Measurements from ENCODE around the gene LEUTX.
A peak's percentile ranks its signal among the peaks of the same experiment; 100 is the strongest.

Gene LEUTX

GRCh38 chr19:39830847-39831246, 52.2 kb downstream of the LEUTX start:
- no peak overlapping the region for H3K4me3 ChIP-seq (ENCODE audit: low read depth, low read length)
- TF ChIP-seq, protein P1, sequence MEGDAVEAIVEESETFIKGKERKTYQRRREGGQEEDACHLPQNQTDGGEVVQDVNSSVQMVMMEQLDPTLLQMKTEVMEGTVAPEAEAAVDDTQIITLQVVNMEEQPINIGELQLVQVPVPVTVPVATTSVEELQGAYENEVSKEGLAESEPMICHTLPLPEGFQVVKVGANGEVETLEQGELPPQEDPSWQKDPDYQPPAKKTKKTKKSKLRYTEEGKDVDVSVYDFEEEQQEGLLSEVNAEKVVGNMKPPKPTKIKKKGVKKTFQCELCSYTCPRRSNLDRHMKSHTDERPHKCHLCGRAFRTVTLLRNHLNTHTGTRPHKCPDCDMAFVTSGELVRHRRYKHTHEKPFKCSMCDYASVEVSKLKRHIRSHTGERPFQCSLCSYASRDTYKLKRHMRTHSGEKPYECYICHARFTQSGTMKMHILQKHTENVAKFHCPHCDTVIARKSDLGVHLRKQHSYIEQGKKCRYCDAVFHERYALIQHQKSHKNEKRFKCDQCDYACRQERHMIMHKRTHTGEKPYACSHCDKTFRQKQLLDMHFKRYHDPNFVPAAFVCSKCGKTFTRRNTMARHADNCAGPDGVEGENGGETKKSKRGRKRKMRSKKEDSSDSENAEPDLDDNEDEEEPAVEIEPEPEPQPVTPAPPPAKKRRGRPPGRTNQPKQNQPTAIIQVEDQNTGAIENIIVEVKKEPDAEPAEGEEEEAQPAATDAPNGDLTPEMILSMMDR (IDR thresholded peaks at IDR 0.05; ENCODE audit: control insufficient read depth, extremely low read depth, insufficient read depth): no peak
- no peak for DNase-seq (ENCODE audit: low read depth)

DNA sequence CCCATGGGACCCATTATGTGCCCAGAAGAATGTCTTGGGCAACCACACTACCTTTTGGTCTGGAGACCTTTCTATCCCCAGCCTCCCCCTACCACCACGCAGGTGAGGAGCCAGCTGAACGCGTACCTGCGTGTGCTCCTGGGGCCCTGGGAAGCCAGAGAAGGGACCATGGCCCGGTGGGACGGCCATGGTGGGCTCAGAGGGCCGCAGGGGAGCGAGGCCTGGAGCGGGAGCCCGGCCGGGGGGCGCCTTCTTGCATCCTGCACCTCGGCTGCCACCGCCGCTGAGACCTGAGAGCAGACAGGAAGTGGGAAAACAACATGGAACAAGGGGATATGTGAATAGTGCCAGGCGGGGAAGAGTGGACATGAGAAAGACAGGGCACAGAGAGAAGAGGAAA, 53.0 kb downstream of the LEUTX start:
- TF ChIP-seq, protein P1 (IDR thresholded peaks at IDR 0.05; ENCODE audit: control insufficient read depth, extremely low read depth, insufficient read depth): no peak
- no peak for DNase-seq (ENCODE audit: low read depth)
- H3K4me3 ChIP-seq (ENCODE audit: low read depth, low read length): no peak overlapping the region

DNA sequence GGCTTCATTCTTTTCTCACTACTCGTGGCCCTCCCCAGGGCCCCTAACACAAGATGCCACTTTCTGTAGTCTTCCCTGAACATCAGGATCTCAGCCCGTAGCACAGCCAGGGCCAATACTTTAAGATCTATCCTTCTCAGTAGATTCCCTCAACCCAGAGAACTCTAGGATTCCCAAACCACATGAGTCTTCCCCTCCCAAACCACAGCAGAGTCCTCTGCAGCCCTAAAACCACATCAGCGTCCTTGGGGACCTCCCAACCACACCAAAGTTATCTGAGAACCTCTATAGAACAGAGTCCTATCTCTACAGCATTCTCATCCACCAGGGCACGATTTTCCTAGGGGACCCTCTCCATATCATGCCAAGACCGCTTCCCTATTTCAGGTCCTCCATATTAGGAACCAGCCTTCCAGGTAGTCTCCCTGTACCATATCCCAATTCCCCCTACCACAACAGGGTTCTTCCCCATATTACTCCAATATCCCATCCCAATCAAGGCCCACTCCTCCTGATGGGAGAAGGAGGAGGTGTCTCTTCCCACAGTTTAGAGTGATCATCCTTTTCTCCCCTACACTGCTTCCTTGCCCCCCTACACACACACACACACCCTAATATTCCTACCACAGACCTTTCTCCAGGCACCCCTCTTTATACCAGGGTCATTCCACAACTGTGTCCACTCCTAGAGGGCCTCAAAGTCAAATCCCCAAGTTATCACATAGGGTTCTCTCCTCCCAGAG, 53.9 kb downstream of the LEUTX start:
- H3K4me3 ChIP-seq (ENCODE audit: low read depth, low read length): peak overlapping the region; percentile 95
- DNase-seq (ENCODE audit: low read depth): no peak

GRCh38 chr19:39833160-39833463, 54.5 kb downstream of the LEUTX start:
- TF ChIP-seq, protein P1 (IDR thresholded peaks at IDR 0.05; ENCODE audit: control insufficient read depth, extremely low read depth, insufficient read depth): no peak
- H3K4me3 ChIP-seq (ENCODE audit: low read depth, low read length): peak overlapping the region; percentile 95
- DNase-seq (ENCODE audit: low read depth): no peak

More for the DNA sequence above, 53.9 kb downstream of the LEUTX start:
- TF ChIP-seq, protein P1 (IDR thresholded peaks at IDR 0.05; ENCODE audit: control insufficient read depth, extremely low read depth, insufficient read depth): no peak

- TF ChIP-seq, protein P1 (IDR thresholded peaks at IDR 0.05; ENCODE audit: control insufficient read depth, extremely low read depth, insufficient read depth): no peak
- H3K4me3 ChIP-seq (ENCODE audit: low read depth, low read length): peak within 1 kb of the TSS; percentile 95
- peak; percentile 92 for DNase-seq (ENCODE audit: low read depth)
Observed at GRCh38 chr19:39833464-39834286, 55.0 kb downstream of the LEUTX start, which contains the start of gene DYRK1B. DYRK1B (minus strand) TSS chr19:39834162; CDS start chr19:39831867, 2,295 bp downstream.

DNA sequence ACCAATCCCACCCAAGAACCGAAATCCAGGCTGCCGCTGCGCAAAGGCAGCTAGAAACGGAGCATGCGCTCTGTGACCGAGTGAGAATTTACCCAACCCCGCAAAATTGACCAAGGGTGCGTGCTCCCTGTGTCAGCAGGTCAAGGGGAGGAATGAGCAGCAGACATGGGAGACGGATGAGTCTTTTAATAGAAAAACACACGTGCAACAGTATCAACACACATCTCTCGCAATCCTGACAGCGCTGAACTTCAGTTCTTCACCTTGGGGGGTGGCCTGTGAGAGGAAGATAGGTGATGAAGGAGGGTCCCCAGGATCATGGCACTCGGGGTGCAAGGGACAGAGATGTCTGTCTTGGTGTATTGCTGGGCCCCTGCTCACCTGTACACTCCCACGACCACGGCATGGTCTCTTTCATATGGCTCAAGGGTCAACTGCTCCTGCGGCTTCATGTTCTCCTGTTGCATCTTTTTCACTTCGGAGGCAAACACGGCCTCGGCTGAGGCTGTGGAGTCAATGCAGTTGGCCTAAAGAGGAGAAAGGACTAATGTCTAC, 55.7 kb downstream of the LEUTX start:
- TF ChIP-seq, protein P1 (IDR thresholded peaks at IDR 0.05; ENCODE audit: control insufficient read depth, extremely low read depth, insufficient read depth): no peak
- H3K4me3 ChIP-seq (ENCODE audit: low read depth, low read length): no peak overlapping the region; the same call in none of the 2 replicates
- DNase-seq (ENCODE audit: low read depth): no peak

Measured in LNCaP clone FGC (cell line).